ENCODE results near the gene TM4SF20. TPM values are rescaled to one million over a fixed set of nuclear protein-coding genes. Genes with fewer than 3 reads are reported as not detected.

Gene TM4SF20
- total RNA-seq, 1 donor: not detected

DNA sequence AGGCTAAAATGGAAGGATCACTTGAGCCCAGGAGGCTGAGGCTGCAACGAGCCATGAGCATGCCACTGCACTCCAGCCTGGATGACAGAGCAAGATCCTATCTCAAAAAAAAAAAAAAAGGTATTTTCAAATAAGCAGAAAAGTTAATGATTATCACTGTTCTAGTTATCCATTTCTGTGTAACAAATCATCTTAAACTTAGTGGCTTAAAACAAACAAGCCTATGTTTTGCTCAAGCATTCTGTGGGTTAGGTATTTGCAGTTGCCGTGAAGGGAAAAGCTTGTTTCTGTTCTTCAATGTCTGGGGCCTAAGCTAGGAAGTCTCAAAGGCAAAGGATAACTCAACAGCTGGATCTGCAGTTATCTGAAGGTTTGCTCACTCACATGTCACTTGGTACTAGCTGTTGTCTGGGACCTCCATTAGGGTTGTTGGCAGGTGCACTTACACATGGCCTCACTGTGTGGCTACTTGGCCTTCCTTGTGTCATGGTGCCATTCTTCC is 40.0 kb downstream of the TM4SF20 start:
- H3K4me3 ChIP-seq (ENCODE audit: low read depth, low read length): no peak overlapping the region
- TF ChIP-seq CTCF (IDR thresholded peaks at IDR 0.05; ENCODE audit: insufficient read depth, low read length): no peak
- DNase-seq (ENCODE audit: low read depth): no peak

GRCh38 chr2:227337442-227337841 is 41.7 kb downstream of the TM4SF20 start:
- DNase-seq (ENCODE audit: low read depth): no peak
- no peak for TF ChIP-seq CTCF (IDR thresholded peaks at IDR 0.05; ENCODE audit: insufficient read depth, low read length)
- H3K4me3 ChIP-seq (ENCODE audit: low read depth, low read length): no peak overlapping the region

GRCh38 chr2:227335713-227336112 is 43.4 kb downstream of the TM4SF20 start:
- peak; percentile 19 for DNase-seq (ENCODE audit: low read depth)
- no peak for TF ChIP-seq CTCF (IDR thresholded peaks at IDR 0.05; ENCODE audit: insufficient read depth, low read length)

GRCh38 chr2:227326783-227327182 is 52.3 kb downstream of the TM4SF20 start:
- no peak for TF ChIP-seq CTCF (IDR thresholded peaks at IDR 0.05; ENCODE audit: insufficient read depth, low read length)
- DNase-seq (ENCODE audit: low read depth): peak; percentile 19
- peak overlapping the region; percentile 91 for H3K4me3 ChIP-seq (ENCODE audit: low read depth, low read length)

More at GRCh38 chr2:227335713-227336112, 43.4 kb downstream of the TM4SF20 start:
- H3K4me3 ChIP-seq (ENCODE audit: low read depth, low read length): no peak overlapping the region

GRCh38 chr2:227325839-227326195 is 53.3 kb downstream of the TM4SF20 start:
- DNase-seq (ENCODE audit: low read depth): peak; percentile 55
- peak overlapping the region; percentile 91 for H3K4me3 ChIP-seq (ENCODE audit: low read depth, low read length)
- TF ChIP-seq CTCF (IDR thresholded peaks at IDR 0.05; ENCODE audit: insufficient read depth, low read length): no peak

GRCh38 chr2:227324995-227325838 is 53.9 kb downstream of the TM4SF20 start, which contains the start of gene MFF:
Gene MFF, plus strand, starts transcription at chr2:227325251. Its CDS starts 5,415 bp downstream, at chr2:227330666.
- peak; percentile 22 for TF ChIP-seq CTCF (IDR thresholded peaks at IDR 0.05; ENCODE audit: insufficient read depth, low read length)
- peak; percentile 93 for DNase-seq (ENCODE audit: low read depth)
- H3K4me3 ChIP-seq (ENCODE audit: low read depth, low read length): peak within 1 kb of the TSS; percentile 91
